Non-pigmented ciliary epithelial cell (primary cell): Measurements from ENCODE around the gene TUBGCP2.

Experiments used
- DNase-seq: peaks from one replicate; pipeline ENCODE4 v3.0.0-alpha.2; 2010; ENCODE audit warnings: low read depth

The TUBGCP2 gene

GRCh38 chr10:133279326-133280226 is 29.1 kb downstream of the TUBGCP2 start:
- DNase-seq: no peak

- peak; percentile 22 for DNase-seq
Observed at GRCh38 chr10:133278577-133279265, 30.0 kb downstream of the TUBGCP2 start.

GRCh38 chr10:133277993-133278576 is 30.6 kb downstream of the TUBGCP2 start:
- DNase-seq: no peak

- DNase-seq: no peak
Observed at GRCh38 chr10:133277277-133277992, 31.2 kb downstream of the TUBGCP2 start.

GRCh38 chr10:133276435-133277201 is 32.1 kb downstream of the TUBGCP2 start, which contains the start of gene ADAM8:
Gene ADAM8, minus strand, starts transcription at chr10:133276868. Its CDS starts 51 bp downstream, at chr10:133276817.
- no peak for DNase-seq

- DNase-seq: no peak
Observed at GRCh38 chr10:133276100-133276434, 32.6 kb downstream of the TUBGCP2 start.

- no peak for DNase-seq
Observed at GRCh38 chr10:133275684-133276092, 33.0 kb downstream of the TUBGCP2 start.

- DNase-seq: no peak
Observed at GRCh38 chr10:133274751-133275683, 33.7 kb downstream of the TUBGCP2 start.

GRCh38 chr10:133273534-133274143 is 35.0 kb downstream of the TUBGCP2 start:
- no peak for DNase-seq

GRCh38 chr10:133272964-133273420 is 35.7 kb downstream of the TUBGCP2 start:
- no peak for DNase-seq

- DNase-seq: no peak
Observed at GRCh38 chr10:133272301-133272963, 36.2 kb downstream of the TUBGCP2 start.

GRCh38 chr10:133271521-133272300 is 37.0 kb downstream of the TUBGCP2 start:
- DNase-seq: no peak

GRCh38 chr10:133270773-133271297 is 37.8 kb downstream of the TUBGCP2 start:
- no peak for DNase-seq

- DNase-seq: no peak
Observed at GRCh38 chr10:133270204-133270603, 38.5 kb downstream of the TUBGCP2 start.

GRCh38 chr10:133269367-133269766 is 39.3 kb downstream of the TUBGCP2 start:
- DNase-seq: no peak

- no peak for DNase-seq
Observed at GRCh38 chr10:133268532-133268931, 40.1 kb downstream of the TUBGCP2 start.

- no peak for DNase-seq
Observed at GRCh38 chr10:133267829-133268228, 40.8 kb downstream of the TUBGCP2 start.

- no peak for DNase-seq
Observed at GRCh38 chr10:133267293-133267692, 41.4 kb downstream of the TUBGCP2 start.
